ENCODE results near the gene EHD4.

Gene EHD4

GRCh38 chr15:41925086-41925608 is 47.2 kb downstream of the EHD4 start:
- Histone ChIP-seq H3K4me3 (ENCODE audit: low read length in 2 of 2) (no peak overlapping the region), H3K27ac (ENCODE audit: low read length) (no peak overlapping the region), H3K36me3 (ENCODE audit: control insufficient read depth in 2 of 2, insufficient read depth in 2 of 2, low read length in 2 of 2) (no peaks in the 10 kb centered on the region), H3K27me3 (ENCODE audit: control insufficient read depth in 1 of 2, insufficient read depth in 2 of 2, low read length in 2 of 2) (no peaks in the 10 kb centered on the region), H3K9ac (ENCODE audit: low read length in 2 of 2) (no peak overlapping the region), H3K4me1 (ENCODE audit: control insufficient read depth, insufficient read depth, low read length) (peaks cover 36% of the 10 kb centered on the region), H3K9me3 (ENCODE audit: control insufficient read depth in 2 of 2, low read length in 2 of 2) (no peaks in the 10 kb centered on the region)

GRCh38 chr15:41923401-41923997 is 48.9 kb downstream of the EHD4 start:
- peaks cover 41% of the 10 kb centered on the region for H3K4me1 ChIP-seq (ENCODE audit: control insufficient read depth, insufficient read depth, low read length)
- H3K9ac ChIP-seq (ENCODE audit: low read length in 2 of 2): no peak overlapping the region
- H3K27me3 ChIP-seq (ENCODE audit: control insufficient read depth in 1 of 2, insufficient read depth in 2 of 2, low read length in 2 of 2): no peaks in the 10 kb centered on the region
- H3K27ac ChIP-seq (ENCODE audit: low read length): no peak overlapping the region
- no peak overlapping the region for H3K4me3 ChIP-seq (ENCODE audit: low read length in 2 of 2)
- H3K36me3 ChIP-seq (ENCODE audit: control insufficient read depth in 2 of 2, insufficient read depth in 2 of 2, low read length in 2 of 2): peaks cover 0 to 3% of the 10 kb centered on the region in 2 donors
- no peaks in the 10 kb centered on the region for H3K9me3 ChIP-seq (ENCODE audit: control insufficient read depth in 2 of 2, low read length in 2 of 2)

- Histone ChIP-seq H3K36me3 (ENCODE audit: control insufficient read depth in 2 of 2, insufficient read depth in 2 of 2, low read length in 2 of 2) (peaks cover 0 to 3% of the 10 kb centered on the region in 2 donors), H3K9ac (ENCODE audit: low read length in 2 of 2) (no peak overlapping the region), H3K4me3 (ENCODE audit: low read length in 2 of 2) (no peak overlapping the region), H3K27ac (ENCODE audit: low read length) (no peak overlapping the region), H3K9me3 (ENCODE audit: control insufficient read depth in 2 of 2, low read length in 2 of 2) (no peaks in the 10 kb centered on the region), H3K4me1 (ENCODE audit: control insufficient read depth, insufficient read depth, low read length) (peaks cover 42% of the 10 kb centered on the region), H3K27me3 (ENCODE audit: control insufficient read depth in 1 of 2, insufficient read depth in 2 of 2, low read length in 2 of 2) (no peaks in the 10 kb centered on the region)
Measured at GRCh38 chr15:41922353-41922752, 50.0 kb downstream of the EHD4 start.

DNA sequence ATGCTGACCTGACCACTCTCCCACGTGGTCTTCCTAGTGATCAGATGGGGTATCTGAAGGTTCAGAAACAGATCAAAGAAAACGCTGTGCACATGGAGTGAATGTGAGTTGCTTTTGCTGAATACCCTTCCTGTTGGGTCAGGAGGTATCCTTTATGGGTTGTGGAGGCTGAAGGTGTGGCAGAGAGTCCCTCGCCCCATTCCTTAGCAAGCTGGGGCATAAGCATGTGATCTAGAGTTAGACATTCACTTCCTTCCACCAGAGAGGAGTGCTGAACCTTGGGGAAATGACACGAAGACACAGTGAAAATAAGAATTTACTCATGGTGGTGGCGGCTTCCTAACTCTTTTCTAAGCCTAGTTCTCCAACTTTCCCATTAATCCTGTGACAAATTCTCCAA is 50.7 kb downstream of the EHD4 start:
- Histone ChIP-seq H3K4me1 (ENCODE audit: control insufficient read depth, insufficient read depth, low read length) (peaks cover 43% of the 10 kb centered on the region), H3K9ac (ENCODE audit: low read length in 2 of 2) (no peak overlapping the region), H3K9me3 (ENCODE audit: control insufficient read depth in 2 of 2, low read length in 2 of 2) (no peaks in the 10 kb centered on the region), H3K27ac (ENCODE audit: low read length) (peak overlapping the region; percentile 31), H3K27me3 (ENCODE audit: control insufficient read depth in 1 of 2, insufficient read depth in 2 of 2, low read length in 2 of 2) (no peaks in the 10 kb centered on the region), H3K36me3 (ENCODE audit: control insufficient read depth in 2 of 2, insufficient read depth in 2 of 2, low read length in 2 of 2) (peaks cover 0 to 3% of the 10 kb centered on the region in 2 donors), H3K4me3 (ENCODE audit: low read length in 2 of 2) (no peak overlapping the region)

GRCh38 chr15:41921167-41921566 is 51.2 kb downstream of the EHD4 start:
- Histone ChIP-seq H3K27ac (ENCODE audit: low read length) (peak overlapping the region; percentile 31), H3K9me3 (ENCODE audit: control insufficient read depth in 2 of 2, low read length in 2 of 2) (no peaks in the 10 kb centered on the region), H3K4me3 (ENCODE audit: low read length in 2 of 2) (no peak overlapping the region), H3K9ac (ENCODE audit: low read length in 2 of 2) (no peak overlapping the region), H3K27me3 (ENCODE audit: control insufficient read depth in 1 of 2, insufficient read depth in 2 of 2, low read length in 2 of 2) (no peaks in the 10 kb centered on the region), H3K36me3 (ENCODE audit: control insufficient read depth in 2 of 2, insufficient read depth in 2 of 2, low read length in 2 of 2) (peaks cover 0 to 3% of the 10 kb centered on the region in 2 donors), H3K4me1 (ENCODE audit: control insufficient read depth, insufficient read depth, low read length) (peaks cover 46% of the 10 kb centered on the region)

DNA sequence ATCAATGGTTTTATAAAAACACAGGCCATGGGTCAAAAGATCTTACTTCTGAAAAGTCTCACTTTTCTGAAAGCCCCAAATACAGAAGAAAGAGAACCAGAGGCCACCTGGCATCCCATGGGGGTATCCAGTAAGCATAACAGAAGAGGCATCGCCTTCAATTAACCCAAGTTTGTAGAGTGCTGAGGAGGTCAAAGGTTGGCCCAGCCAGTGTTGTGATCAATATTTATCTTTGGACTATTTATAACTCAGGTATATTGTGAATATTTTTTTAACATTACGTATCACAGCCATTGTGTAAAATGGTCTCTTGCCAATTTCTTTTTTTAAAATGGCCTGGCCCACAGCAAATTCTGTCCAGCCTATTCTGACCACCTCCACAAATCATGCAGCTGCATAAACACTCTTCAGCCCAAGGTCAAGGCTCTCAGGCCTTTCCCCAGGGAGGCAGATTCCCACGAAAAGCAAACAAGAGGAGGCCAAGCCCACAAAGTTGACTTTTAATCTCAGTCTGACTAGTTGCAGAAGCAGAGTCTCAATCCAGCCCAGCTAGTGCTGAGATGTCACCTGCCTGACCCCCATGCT is 52.3 kb downstream of the EHD4 start:
- Histone ChIP-seq H3K4me1 (ENCODE audit: control insufficient read depth, insufficient read depth, low read length) (peaks cover 47% of the 10 kb centered on the region), H3K9me3 (ENCODE audit: control insufficient read depth in 2 of 2, low read length in 2 of 2) (no peaks in the 10 kb centered on the region), H3K4me3 (ENCODE audit: low read length in 2 of 2) (no peak overlapping the region), H3K36me3 (ENCODE audit: control insufficient read depth in 2 of 2, insufficient read depth in 2 of 2, low read length in 2 of 2) (peaks cover 0 to 3% of the 10 kb centered on the region in 2 donors), H3K27ac (ENCODE audit: low read length) (no peak overlapping the region), H3K9ac (ENCODE audit: low read length in 2 of 2) (no peak overlapping the region), H3K27me3 (ENCODE audit: control insufficient read depth in 1 of 2, insufficient read depth in 2 of 2, low read length in 2 of 2) (no peaks in the 10 kb centered on the region)

DNA sequence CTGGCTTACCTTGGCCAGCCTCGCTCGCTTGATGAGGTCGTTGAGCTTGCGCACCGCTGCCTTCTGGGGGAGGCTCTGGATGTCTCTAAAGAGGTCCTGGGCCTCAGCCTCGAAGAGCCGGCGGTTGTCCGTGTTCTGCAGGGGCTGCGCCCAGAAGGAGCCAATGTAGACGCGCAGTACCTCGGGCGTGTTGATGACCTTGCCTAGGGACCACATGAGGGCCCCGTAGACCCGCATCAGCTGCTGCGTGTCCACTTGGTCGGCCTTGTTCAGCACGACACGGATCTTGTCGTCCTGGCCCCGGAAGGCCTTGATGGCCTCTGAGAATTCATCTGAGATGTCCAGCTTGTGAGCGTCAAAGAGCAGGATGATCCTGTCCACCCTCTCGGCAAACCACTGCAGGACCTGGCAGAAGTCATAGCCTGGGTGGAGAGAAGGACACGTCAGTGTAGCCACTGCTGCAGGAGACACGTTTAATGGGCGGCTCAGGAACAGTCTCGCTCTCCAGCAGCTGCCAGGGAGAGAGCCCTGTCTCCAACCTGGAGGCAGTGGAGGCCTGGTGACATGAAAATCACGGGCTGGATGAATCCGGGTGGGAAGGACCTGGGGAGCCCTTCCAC is 53.0 kb downstream of the EHD4 start:
- Histone ChIP-seq H3K4me3 (ENCODE audit: low read length in 2 of 2) (no peak overlapping the region), H3K4me1 (ENCODE audit: control insufficient read depth, insufficient read depth, low read length) (peaks cover 50% of the 10 kb centered on the region), H3K27me3 (ENCODE audit: control insufficient read depth in 1 of 2, insufficient read depth in 2 of 2, low read length in 2 of 2) (no peaks in the 10 kb centered on the region), H3K9ac (ENCODE audit: low read length in 2 of 2) (no peak overlapping the region), H3K9me3 (ENCODE audit: control insufficient read depth in 2 of 2, low read length in 2 of 2) (no peaks in the 10 kb centered on the region), H3K27ac (ENCODE audit: low read length) (no peak overlapping the region), H3K36me3 (ENCODE audit: control insufficient read depth in 2 of 2, insufficient read depth in 2 of 2, low read length in 2 of 2) (peaks cover 0 to 3% of the 10 kb centered on the region in 2 donors)

DNA sequence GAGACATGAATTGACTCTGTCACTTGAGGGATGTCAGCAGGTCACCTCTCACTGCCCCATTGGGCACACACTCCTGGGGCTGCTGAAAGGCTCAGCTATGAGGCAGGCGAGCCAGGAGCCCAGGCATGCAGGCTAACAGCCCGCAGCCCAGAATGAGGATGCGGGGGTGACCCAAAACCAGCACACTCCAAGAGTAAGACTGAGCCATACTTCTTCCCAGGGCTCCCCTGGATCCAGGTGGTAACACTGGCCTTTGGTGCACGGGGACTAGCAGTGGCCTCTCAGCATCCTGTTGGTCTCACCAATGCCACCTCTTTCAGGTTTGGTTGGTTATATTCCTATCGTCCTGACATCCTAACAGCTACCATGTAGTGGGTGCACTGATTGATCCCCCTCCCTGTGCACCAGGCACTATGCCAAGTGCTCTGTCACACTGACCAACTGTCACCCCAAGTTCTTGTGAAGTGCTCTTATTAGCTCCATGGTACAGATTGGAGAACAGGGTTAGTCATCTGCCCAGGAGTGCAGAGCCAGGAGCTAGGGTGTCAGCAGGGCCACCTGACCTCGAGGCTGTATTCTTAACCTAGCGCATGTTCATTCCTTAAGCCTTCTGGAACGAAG is 53.7 kb downstream of the EHD4 start:
- H3K9ac ChIP-seq (ENCODE audit: low read length in 2 of 2): no peak overlapping the region
- peaks cover 0 to 3% of the 10 kb centered on the region in 2 donors for H3K36me3 ChIP-seq (ENCODE audit: control insufficient read depth in 2 of 2, insufficient read depth in 2 of 2, low read length in 2 of 2)
- H3K27me3 ChIP-seq (ENCODE audit: control insufficient read depth in 1 of 2, insufficient read depth in 2 of 2, low read length in 2 of 2): no peaks in the 10 kb centered on the region
- H3K4me3 ChIP-seq (ENCODE audit: low read length in 2 of 2): no peak overlapping the region
- H3K27ac ChIP-seq (ENCODE audit: low read length): no peak overlapping the region
- H3K9me3 ChIP-seq (ENCODE audit: control insufficient read depth in 2 of 2, low read length in 2 of 2): no peaks in the 10 kb centered on the region
- H3K4me1 ChIP-seq (ENCODE audit: control insufficient read depth, insufficient read depth, low read length): peaks cover 55% of the 10 kb centered on the region

DNA sequence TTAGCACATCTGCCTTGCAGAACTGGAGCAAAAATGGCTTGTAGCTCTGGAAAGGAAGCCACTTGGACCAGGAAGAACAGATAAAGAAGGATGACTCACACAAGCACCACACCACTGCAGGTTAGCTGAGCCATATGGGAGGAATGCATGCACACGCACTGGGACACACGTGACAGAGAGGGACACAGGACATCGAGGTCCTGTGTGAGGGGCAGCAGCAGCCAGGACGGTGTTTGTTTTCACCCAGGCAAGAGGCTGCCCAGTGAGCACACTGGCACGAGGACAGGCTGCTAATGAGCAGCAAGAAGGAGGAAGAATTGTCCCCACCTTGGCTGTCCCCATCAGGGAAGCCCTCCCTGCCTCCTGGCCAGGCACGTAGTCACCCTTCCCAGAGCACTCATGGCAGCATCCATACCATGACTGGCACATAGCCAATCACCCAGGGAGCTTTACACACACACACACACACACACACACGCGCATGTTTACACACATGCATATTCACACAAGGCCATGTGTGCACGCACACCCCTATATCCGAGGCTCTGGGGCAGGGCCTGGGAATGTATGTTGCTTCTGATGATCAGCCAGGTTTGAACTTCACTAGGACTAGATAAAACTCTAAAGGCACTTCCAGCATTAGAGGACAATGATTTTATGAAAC is 54.5 kb downstream of the EHD4 start:
- peaks cover 55% of the 10 kb centered on the region for H3K4me1 ChIP-seq (ENCODE audit: control insufficient read depth, insufficient read depth, low read length)
- no peak overlapping the region for H3K27ac ChIP-seq (ENCODE audit: low read length)
- no peaks in the 10 kb centered on the region for H3K27me3 ChIP-seq (ENCODE audit: control insufficient read depth in 1 of 2, insufficient read depth in 2 of 2, low read length in 2 of 2)

DNA sequence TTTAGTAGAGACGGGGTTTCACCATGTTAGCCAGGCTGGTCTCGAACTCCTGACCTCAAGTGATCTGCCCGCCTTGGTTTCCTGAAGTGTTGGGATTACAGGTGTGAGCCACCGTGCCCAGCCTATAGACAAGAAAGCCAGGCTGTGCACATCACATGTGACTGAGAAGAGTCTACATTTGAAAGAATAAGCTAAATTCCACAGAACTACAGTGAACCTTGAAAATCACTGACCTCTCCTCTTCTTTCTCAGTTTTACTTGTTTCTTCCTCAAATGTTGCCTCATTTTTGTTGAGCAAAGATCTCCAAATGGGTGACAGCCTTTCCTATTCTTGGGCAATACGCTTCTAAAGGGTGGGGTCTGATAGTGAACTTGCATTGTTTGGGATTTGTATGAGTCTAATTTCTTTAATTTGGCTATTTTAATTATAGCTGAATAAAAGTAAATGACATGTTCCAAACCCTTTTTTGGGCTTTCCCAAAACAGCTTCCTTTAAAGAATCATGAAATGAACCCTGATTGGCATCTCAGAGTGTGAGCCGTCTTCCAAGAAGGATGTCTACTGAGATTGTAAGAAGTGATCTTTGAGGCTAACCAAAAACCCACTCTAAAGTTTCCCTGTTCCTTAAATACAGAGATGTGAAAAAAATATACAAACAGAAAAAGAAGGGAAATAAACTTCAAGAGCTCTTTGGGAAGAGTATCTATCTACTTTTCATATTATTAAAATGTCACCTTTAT is 56.9 kb downstream of the EHD4 start:
- no peaks in the 10 kb centered on the region for H3K27me3 ChIP-seq (ENCODE audit: control insufficient read depth in 1 of 2, insufficient read depth in 2 of 2, low read length in 2 of 2)
- H3K4me3 ChIP-seq (ENCODE audit: low read length in 2 of 2): no peak overlapping the region
- peaks cover 0 to 3% of the 10 kb centered on the region in 2 donors for H3K36me3 ChIP-seq (ENCODE audit: control insufficient read depth in 2 of 2, insufficient read depth in 2 of 2, low read length in 2 of 2)
- peaks cover 41% of the 10 kb centered on the region for H3K4me1 ChIP-seq (ENCODE audit: control insufficient read depth, insufficient read depth, low read length)
- H3K27ac ChIP-seq (ENCODE audit: low read length): no peak overlapping the region
- H3K9ac ChIP-seq (ENCODE audit: low read length in 2 of 2): no peak overlapping the region
- H3K9me3 ChIP-seq (ENCODE audit: control insufficient read depth in 2 of 2, low read length in 2 of 2): no peaks in the 10 kb centered on the region

More for the DNA sequence above, 54.5 kb downstream of the EHD4 start:
- H3K9me3 ChIP-seq (ENCODE audit: control insufficient read depth in 2 of 2, low read length in 2 of 2): no peaks in the 10 kb centered on the region
- no peak overlapping the region for H3K9ac ChIP-seq (ENCODE audit: low read length in 2 of 2)
- peak overlapping the region in 1 of 2 donors; percentile 8 for H3K4me3 ChIP-seq (ENCODE audit: low read length in 2 of 2)
- peaks cover 0 to 3% of the 10 kb centered on the region in 2 donors for H3K36me3 ChIP-seq (ENCODE audit: control insufficient read depth in 2 of 2, insufficient read depth in 2 of 2, low read length in 2 of 2)

Data from stomach smooth muscle (tissue), 2 donors.